WERI-Rb-1 (cell line): ENCODE data around the gene RALGPS1.

Experiments used
- DNase-seq: peaks from one replicate; pipeline ENCODE4 v3.0.0-alpha.2; 2020
- H3K27ac ChIP-seq: fragments of 250-450 bp; sonication (Bioruptor Pico); 2 replicates; pipeline ENCODE4 v1.5.1; 2020; ENCODE audit warnings: mild to moderate bottlenecking, moderate library complexity
- H3K27me3 ChIP-seq: fragments of 250-450 bp; sonication (Bioruptor Pico); 2 replicates; pipeline ENCODE4 v1.5.1; 2021; ENCODE audit warnings: mild to moderate bottlenecking, low read depth, moderate library complexity; ENCODE audit not compliant: insufficient read depth, severe bottlenecking
- H3K36me3 ChIP-seq: fragments of 250-450 bp; sonication (Bioruptor Pico); 2 replicates; pipeline ENCODE4 v1.5.1; 2020; ENCODE audit warnings: mild to moderate bottlenecking, moderate library complexity
- H3K4me3 ChIP-seq: 2 replicates; pipeline ENCODE4 v1.5.1; 2011; ENCODE audit warnings: low read depth, mild to moderate bottlenecking, control low read depth, low read length
- H3K9me3 ChIP-seq: fragments of 250-450 bp; sonication (Bioruptor Pico); 2 replicates; pipeline ENCODE4 v1.5.1; 2021; ENCODE audit warnings: mild to moderate bottlenecking, moderate library complexity; ENCODE audit not compliant: severe bottlenecking
- TF ChIP-seq, protein P1 (sequence below): IDR thresholded peaks from 2 replicates; pipeline ENCODE4 v1.5.1; 2011; ENCODE audit warnings: low read depth, mild to moderate bottlenecking, control low read depth, inconsistent platforms, low read length

RALGPS1 gene

DNA sequence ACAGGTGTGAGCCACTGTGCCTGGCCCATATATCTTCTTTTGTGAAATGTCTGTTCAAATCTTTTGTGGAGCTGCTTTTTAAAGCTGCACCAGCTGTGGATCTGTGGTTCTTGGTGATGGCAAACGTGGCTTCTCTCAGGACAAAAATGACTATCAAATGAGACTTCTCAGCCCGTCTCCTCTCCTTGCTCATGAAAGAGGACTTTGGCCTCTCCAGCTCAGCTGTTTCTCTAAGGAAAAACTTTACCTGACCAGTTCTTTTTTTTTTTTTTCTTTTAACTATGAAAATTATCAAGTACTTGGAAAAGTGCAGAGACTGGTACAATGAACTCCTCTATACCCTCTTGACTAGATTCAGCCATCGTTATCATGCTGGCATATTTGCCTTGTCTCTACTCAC is 44.8 kb downstream of the RALGPS1 start:
- no peak for DNase-seq
- TF ChIP-seq, protein P1, sequence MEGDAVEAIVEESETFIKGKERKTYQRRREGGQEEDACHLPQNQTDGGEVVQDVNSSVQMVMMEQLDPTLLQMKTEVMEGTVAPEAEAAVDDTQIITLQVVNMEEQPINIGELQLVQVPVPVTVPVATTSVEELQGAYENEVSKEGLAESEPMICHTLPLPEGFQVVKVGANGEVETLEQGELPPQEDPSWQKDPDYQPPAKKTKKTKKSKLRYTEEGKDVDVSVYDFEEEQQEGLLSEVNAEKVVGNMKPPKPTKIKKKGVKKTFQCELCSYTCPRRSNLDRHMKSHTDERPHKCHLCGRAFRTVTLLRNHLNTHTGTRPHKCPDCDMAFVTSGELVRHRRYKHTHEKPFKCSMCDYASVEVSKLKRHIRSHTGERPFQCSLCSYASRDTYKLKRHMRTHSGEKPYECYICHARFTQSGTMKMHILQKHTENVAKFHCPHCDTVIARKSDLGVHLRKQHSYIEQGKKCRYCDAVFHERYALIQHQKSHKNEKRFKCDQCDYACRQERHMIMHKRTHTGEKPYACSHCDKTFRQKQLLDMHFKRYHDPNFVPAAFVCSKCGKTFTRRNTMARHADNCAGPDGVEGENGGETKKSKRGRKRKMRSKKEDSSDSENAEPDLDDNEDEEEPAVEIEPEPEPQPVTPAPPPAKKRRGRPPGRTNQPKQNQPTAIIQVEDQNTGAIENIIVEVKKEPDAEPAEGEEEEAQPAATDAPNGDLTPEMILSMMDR: no peak
- Histone ChIP-seq H3K27ac (no peak overlapping the region), H3K4me3 (no peak overlapping the region), H3K27me3 (no peaks in the 10 kb centered on the region), H3K9me3 (no peaks in the 10 kb centered on the region), H3K36me3 (no peaks in the 10 kb centered on the region; the same call in 1 of the 2 replicates)

DNA sequence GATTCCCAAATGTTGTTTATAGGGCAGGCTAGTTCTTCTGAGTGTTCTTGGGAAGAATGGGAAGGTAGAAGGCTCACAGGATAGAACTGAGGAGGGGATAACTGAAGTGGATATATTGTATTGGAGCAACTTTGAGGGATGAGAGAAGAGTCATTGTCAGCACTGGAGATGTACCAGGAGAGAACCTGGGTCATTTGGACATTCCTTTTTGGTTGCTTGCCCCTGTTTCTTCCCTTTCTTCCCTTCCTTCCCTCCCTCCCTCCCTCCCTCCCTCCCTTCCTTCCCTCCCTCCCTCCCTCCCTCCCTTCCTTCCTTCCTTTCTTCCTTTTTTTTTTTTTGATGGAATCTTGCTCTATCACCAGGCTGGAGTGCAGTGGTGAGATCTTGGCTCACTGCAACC is 45.3 kb downstream of the RALGPS1 start:
- H3K9me3 ChIP-seq: no peaks in the 10 kb centered on the region
- DNase-seq: no peak
- TF ChIP-seq, protein P1: no peak
- H3K27ac ChIP-seq: no peak overlapping the region
- H3K4me3 ChIP-seq: no peak overlapping the region
- no peaks in the 10 kb centered on the region for H3K27me3 ChIP-seq
- H3K36me3 ChIP-seq: no peaks in the 10 kb centered on the region; the same call in 1 of the 2 replicates

DNA sequence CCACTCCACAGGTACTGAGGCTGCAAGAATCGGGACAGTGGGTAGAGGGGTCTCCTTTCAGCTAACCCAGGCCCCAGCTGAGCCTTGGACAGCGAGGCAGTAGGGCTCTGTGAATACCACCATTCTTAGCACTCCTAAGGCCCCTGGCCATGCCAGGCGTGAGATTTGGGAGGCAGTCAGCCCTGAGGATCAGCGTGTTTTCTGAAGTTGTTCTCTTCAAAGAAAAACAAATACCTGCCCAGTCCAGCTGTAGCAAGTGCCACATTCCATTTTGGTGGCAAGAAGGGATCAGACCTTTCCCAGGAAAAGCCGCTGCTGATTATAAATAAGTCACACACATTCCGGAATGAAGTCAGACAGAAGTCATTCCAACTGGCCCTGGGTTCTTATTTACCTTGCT is 47.8 kb downstream of the RALGPS1 start:
- DNase-seq: no peak
- Histone ChIP-seq H3K36me3 (peaks cover 6% of the 10 kb centered on the region), H3K4me3 (no peak overlapping the region), H3K27me3 (no peaks in the 10 kb centered on the region), H3K27ac (no peak overlapping the region), H3K9me3 (no peaks in the 10 kb centered on the region)
- TF ChIP-seq, protein P1: no peak

- Histone ChIP-seq H3K27me3 (no peaks in the 10 kb centered on the region), H3K36me3 (peaks cover 6% of the 10 kb centered on the region), H3K9me3 (no peaks in the 10 kb centered on the region), H3K4me3 (no peak overlapping the region), H3K27ac (no peak overlapping the region)
- TF ChIP-seq, protein P1: no peak
- DNase-seq: no peak
Measured at GRCh38 chr9:126965077-126965476, 50.5 kb downstream of the RALGPS1 start.

- DNase-seq: peak; percentile 78
- Histone ChIP-seq H3K36me3 (peaks cover 6% of the 10 kb centered on the region), H3K27ac (no peak overlapping the region), H3K9me3 (no peaks in the 10 kb centered on the region), H3K4me3 (no peak overlapping the region), H3K27me3 (no peaks in the 10 kb centered on the region)
- TF ChIP-seq, protein P1: peak; percentile 96
Measured at GRCh38 chr9:126965541-126966428, 51.2 kb downstream of the RALGPS1 start.
